ENCODE results near the gene SMURF1.

SMURF1 gene

DNA sequence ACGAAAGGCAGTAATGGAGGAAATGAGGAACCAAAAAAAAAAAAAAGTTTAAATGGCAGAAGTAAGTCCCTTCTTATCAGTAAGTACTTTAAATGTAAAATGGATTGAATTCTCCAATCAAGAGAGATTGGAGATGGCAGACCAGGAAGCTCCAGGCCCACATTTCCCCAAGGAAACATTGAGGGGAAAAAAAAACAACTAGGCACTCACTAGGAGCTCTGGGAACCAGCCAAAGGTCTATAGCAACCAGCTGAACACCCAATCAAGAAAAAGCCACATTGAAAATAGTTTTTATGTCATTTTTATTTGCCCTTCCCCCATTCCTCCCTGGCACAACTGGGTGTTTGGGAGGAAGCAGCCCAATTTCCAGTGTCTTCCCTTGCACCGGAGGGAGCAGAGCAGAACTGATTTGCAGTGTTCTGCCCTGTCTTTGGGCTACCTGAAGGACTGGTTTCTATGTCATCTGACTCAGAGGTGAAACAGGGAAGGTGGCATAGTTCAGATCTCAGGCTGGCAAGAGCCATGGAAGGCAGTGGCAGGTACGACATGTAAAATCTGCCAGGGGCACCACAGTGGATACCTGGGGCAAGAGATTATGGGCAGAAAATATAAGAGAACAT, 121.9 kb downstream of the SMURF1 start:
- DNase-seq (ENCODE audit: low spot score), result no peak
- in situ Hi-C loops (cut with MboI; ENCODE audit: low pct_unique_long_range_greater_than_20kb, low sequenced_read_pairs, unreplicated experiment), result no loop called here
- TF ChIP-seq CTCF (IDR thresholded peaks at IDR 0.05; ENCODE audit: extremely low read depth, insufficient read depth, missing control alignments), result no peak

DNA sequence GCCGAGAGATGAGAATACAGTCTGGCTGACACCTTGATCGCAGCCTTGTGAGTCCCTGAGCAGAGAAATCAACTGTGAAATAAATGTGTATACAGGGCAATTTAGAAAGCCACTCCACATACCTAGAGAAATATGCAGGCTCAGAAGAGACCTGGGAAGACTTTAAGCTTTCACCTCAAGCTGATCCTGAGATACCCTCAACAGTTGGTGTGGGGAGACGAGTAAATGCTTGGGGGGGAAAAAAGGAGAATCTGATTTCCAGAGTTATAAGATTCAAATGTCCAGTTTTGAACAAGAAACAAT, 123.5 kb downstream of the SMURF1 start:
- no peak for TF ChIP-seq CTCF (IDR thresholded peaks at IDR 0.05; ENCODE audit: extremely low read depth, insufficient read depth, missing control alignments)
- in situ Hi-C loops (cut with MboI; ENCODE audit: low pct_unique_long_range_greater_than_20kb, low sequenced_read_pairs, unreplicated experiment), result no loop called here
- DNase-seq (ENCODE audit: low spot score), result no peak

- TF ChIP-seq CTCF (IDR thresholded peaks at IDR 0.05; ENCODE audit: extremely low read depth, insufficient read depth, missing control alignments), result no peak
- in situ Hi-C loops (cut with MboI; ENCODE audit: low pct_unique_long_range_greater_than_20kb, low sequenced_read_pairs, unreplicated experiment), result no loop called here
- no peak for DNase-seq (ENCODE audit: low spot score)
Measured at GRCh38 chr7:99019523-99020412, 124.1 kb downstream of the SMURF1 start.

DNA sequence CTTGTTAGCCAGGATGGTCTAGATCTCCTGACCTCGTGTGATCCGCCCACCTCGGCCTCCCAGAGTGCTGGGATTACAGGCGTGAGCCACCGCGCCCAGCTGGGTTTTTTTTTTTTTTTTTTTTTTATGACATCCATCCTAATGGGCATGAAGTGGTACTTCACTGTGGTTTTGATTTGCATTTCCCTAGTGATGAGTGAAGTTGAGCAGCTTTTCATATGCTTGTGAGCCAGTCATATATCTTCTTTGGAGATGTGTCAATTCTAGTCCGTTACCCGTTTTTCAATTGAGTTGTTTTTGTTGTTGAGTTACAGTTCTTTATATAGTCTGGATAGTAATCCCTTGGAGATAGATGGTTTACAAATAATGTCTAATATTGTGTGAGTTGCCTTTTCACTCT, 127.7 kb downstream of the SMURF1 start:
- in situ Hi-C loops (cut with MboI; ENCODE audit: low pct_unique_long_range_greater_than_20kb, low sequenced_read_pairs, unreplicated experiment), result no loop called here
- TF ChIP-seq CTCF (IDR thresholded peaks at IDR 0.05; ENCODE audit: extremely low read depth, insufficient read depth, missing control alignments), result no peak
- DNase-seq (ENCODE audit: low spot score), result no peak

- TF ChIP-seq CTCF (IDR thresholded peaks at IDR 0.05; ENCODE audit: extremely low read depth, insufficient read depth, missing control alignments), result no peak
- in situ Hi-C loops (cut with MboI; ENCODE audit: low pct_unique_long_range_greater_than_20kb, low sequenced_read_pairs, unreplicated experiment), result no loop called here
- DNase-seq (ENCODE audit: low spot score), result no peak
Measured at GRCh38 chr7:99014113-99014985, 129.6 kb downstream of the SMURF1 start.

- no peak for DNase-seq (ENCODE audit: low spot score)
- no peak for TF ChIP-seq CTCF (IDR thresholded peaks at IDR 0.05; ENCODE audit: extremely low read depth, insufficient read depth, missing control alignments)
- in situ Hi-C loops (cut with MboI; ENCODE audit: low pct_unique_long_range_greater_than_20kb, low sequenced_read_pairs, unreplicated experiment), result no loop called here
Measured at GRCh38 chr7:99013266-99014112, 130.4 kb downstream of the SMURF1 start.
